ENCODE measurements around the gene EIF3F. TPM values are rescaled to one million over a fixed set of nuclear protein-coding genes. Genes with fewer than 3 reads are reported as not detected.
A peak's percentile ranks its signal among the peaks of the same experiment; 100 is the strongest.

The EIF3F gene
- total and polyA plus RNA-seq, 2 of the 13 experiments (the other 11 are each of a cell fraction or from before 2014, with no cell fraction given), result 109 to 191 TPM

GRCh38 chr11:7944123-7944522, 43.0 kb upstream of the EIF3F start:
- TF ChIP-seq ZNF160 (CRISPR knock-in tag; IDR thresholded peaks at IDR 0.05) (peak; percentile 96), MYPOP (CRISPR knock-in tag; IDR thresholded peaks at IDR 0.05) (no peak)
- DNase-seq (ENCODE audit: low spot score) (no peak), FAIRE-seq (no peak), ATAC-seq (no peak)
- Histone ChIP-seq H3K79me2 (ENCODE audit: insufficient read depth, low read length) (no peaks in the 10 kb centered on the region), H3K27me3 (ENCODE audit: control insufficient read depth in 1 of 2, insufficient read depth in 2 of 2, low read length in 2 of 2) (no peaks in the 10 kb centered on the region), H3K4me2 (ENCODE audit: low read depth, low read length) (no peak overlapping the region), H3K9me3 (ENCODE audit: low read length) (peaks cover 21% of the 10 kb centered on the region; the same call in 1 of the 2 replicates), H4K20me1 (ENCODE audit: insufficient read depth, low read length) (no peaks in the 10 kb centered on the region), H3K4me3 (replicated peaks in 1 of 3; ENCODE audit: insufficient read depth in 1 of 3, low read depth in 2 of 3, low read length in 3 of 3) (no peak overlapping the region), H2AFZ (ENCODE audit: low read length) (no peak overlapping the region), H3K27ac (ENCODE audit: extremely low read length, insufficient read depth, low read length) (no peak overlapping the region), H3K36me3 (replicated peaks in 1 of 2; ENCODE audit: control insufficient read depth in 1 of 2, insufficient read depth in 2 of 2, low read length in 2 of 2) (no peaks in the 10 kb centered on the region), H3K4me1 (ENCODE audit: insufficient read depth, low read length) (no peaks in the 10 kb centered on the region), H3K9ac (ENCODE audit: insufficient read depth, low read depth, low read length) (no peak overlapping the region)
- in situ Hi-C loops (cut with HindIII; ENCODE audit: extremely low pct_ligation_motif_present, low pct_unique_long_range_greater_than_20kb), result no loop called here
- 9% methylated on average over 2 of the region's 2 CpGs for WGBS (ENCODE audit: low lambda C conversion rate)
- intact Hi-C loops (cut with micrococcal nuclease; ENCODE audit: unreplicated experiment), result no loop called here
- BruUV-seq (replicated peaks), result no TSS peak
- POLR2A ChIA-PET, result no interaction called here
- CTCF ChIA-PET (ENCODE audit: low intra/inter-chr PET ratio, low total read pairs), result no interaction called here

- DNase-seq (ENCODE audit: low spot score), result no peak
- ATAC-seq, result no peak
Measured at GRCh38 chr11:7949934-7950333, 37.2 kb upstream of the EIF3F start.

More at GRCh38 chr11:7949934-7950333, 37.2 kb upstream of the EIF3F start:
- in situ Hi-C loops (cut with HindIII; ENCODE audit: extremely low pct_ligation_motif_present, low pct_unique_long_range_greater_than_20kb) (no loop called here), intact Hi-C loops (cut with micrococcal nuclease; ENCODE audit: unreplicated experiment) (no loop called here)
- ChIA-PET POLR2A (no interaction called here), CTCF (ENCODE audit: low intra/inter-chr PET ratio, low total read pairs) (no interaction called here)
- BruUV-seq (replicated peaks), result no TSS peak
- 4% methylated on average over 1 of the region's 1 CpG for WGBS (ENCODE audit: low lambda C conversion rate)
- Histone ChIP-seq H3K4me1 (ENCODE audit: insufficient read depth, low read length) (no peaks in the 10 kb centered on the region), H3K4me3 (replicated peaks in 1 of 3; ENCODE audit: insufficient read depth in 1 of 3, low read depth in 2 of 3, low read length in 3 of 3) (no peak overlapping the region), H2AFZ (ENCODE audit: low read length) (no peak overlapping the region), H3K36me3 (replicated peaks in 1 of 2; ENCODE audit: control insufficient read depth in 1 of 2, insufficient read depth in 2 of 2, low read length in 2 of 2) (no peaks in the 10 kb centered on the region), H3K9ac (ENCODE audit: insufficient read depth, low read depth, low read length) (no peak overlapping the region), H3K79me2 (ENCODE audit: insufficient read depth, low read length) (no peaks in the 10 kb centered on the region), H3K4me2 (ENCODE audit: low read depth, low read length) (no peak overlapping the region), H3K27ac (ENCODE audit: extremely low read length, insufficient read depth, low read length) (no peak overlapping the region), H3K27me3 (ENCODE audit: control insufficient read depth in 1 of 2, insufficient read depth in 2 of 2, low read length in 2 of 2) (no peaks in the 10 kb centered on the region), H3K9me3 (ENCODE audit: low read length) (peaks cover 2% of the 10 kb centered on the region; the same call in 1 of the 2 replicates), H4K20me1 (ENCODE audit: insufficient read depth, low read length) (no peaks in the 10 kb centered on the region)
- no peak for TF ChIP-seq HNF4G (IDR thresholded peaks at IDR 0.05; ENCODE audit: borderline replicate concordance, low read depth, low read length)
- TF ChIP-seq HNF4G (CRISPR knock-in tag; IDR thresholded peaks at IDR 0.05; ENCODE audit: borderline replicate concordance, low read depth), result no peak
- TF ChIP-seq ATF7 (IDR thresholded peaks at IDR 0.05), result 0 out of 2 replicates have a peak, but pooled peaks have one; percentile 27
- no peak for TF ChIP-seq ATF7 (CRISPR knock-in tag; IDR thresholded peaks at IDR 0.05)
- peak; percentile 39; the same call in 1 of the 2 replicates for TF ChIP-seq CEBPB (IDR thresholded peaks at IDR 0.05; ENCODE audit: borderline replicate concordance, low read depth, low read length)
- no peak for TF ChIP-seq MZF1 (CRISPR knock-in tag; IDR thresholded peaks at IDR 0.05; ENCODE audit: borderline replicate concordance)
- no peak for FAIRE-seq

Measured in HepG2 (cell line).